ENCODE data around the gene PGLYRP4.

Gene PGLYRP4

GRCh38 chr1:153342178-153342577 lies 6.5 kb downstream of the PGLYRP4 start:
- TF ChIP-seq CTCF (conservative IDR thresholded peaks at IDR 0.05) = no peak
- H3K27ac ChIP-seq = no peak overlapping the region

GRCh38 chr1:153341431-153341934 lies 7.2 kb downstream of the PGLYRP4 start:
- no peak overlapping the region for H3K27ac ChIP-seq
- TF ChIP-seq CTCF (conservative IDR thresholded peaks at IDR 0.05) = no peak

GRCh38 chr1:153340356-153340755 lies 8.3 kb downstream of the PGLYRP4 start:
- no peak for TF ChIP-seq CTCF (conservative IDR thresholded peaks at IDR 0.05)
- H3K27ac ChIP-seq = no peak overlapping the region

GRCh38 chr1:153339802-153340201 lies 8.8 kb downstream of the PGLYRP4 start:
- no peak overlapping the region for H3K27ac ChIP-seq
- no peak for TF ChIP-seq CTCF (conservative IDR thresholded peaks at IDR 0.05)

GRCh38 chr1:153337980-153338853 lies 10.4 kb downstream of the PGLYRP4 start:
- no peak overlapping the region for H3K27ac ChIP-seq
- TF ChIP-seq CTCF (conservative IDR thresholded peaks at IDR 0.05) = no peak

GRCh38 chr1:153336650-153337049 lies 12.0 kb downstream of the PGLYRP4 start:
- H3K27ac ChIP-seq = no peak overlapping the region
- no peak for TF ChIP-seq CTCF (conservative IDR thresholded peaks at IDR 0.05)

- no peak for TF ChIP-seq CTCF (conservative IDR thresholded peaks at IDR 0.05)
- no peak overlapping the region for H3K27ac ChIP-seq
Observed at GRCh38 chr1:153333902-153334301, 14.7 kb downstream of the PGLYRP4 start.

Measured in VCaP (cell line).